ENCODE measurements around the gene C1orf53.

Gene C1orf53

GRCh38 chr1:197908716-197909220 lies 6.3 kb downstream of the C1orf53 start:
- TF ChIP-seq FOXM1 (IDR thresholded peaks at IDR 0.05; ENCODE audit: borderline replicate concordance, low read depth): no peak
- no peak for TF ChIP-seq NFIC (IDR thresholded peaks at IDR 0.05)
- TF ChIP-seq USF1 (IDR thresholded peaks at IDR 0.05): no peak
- TF ChIP-seq EP300 (IDR thresholded peaks at IDR 0.05; ENCODE audit: borderline replicate concordance): no peak
- no peak for TF ChIP-seq CREB1 (IDR thresholded peaks at IDR 0.05; ENCODE audit: low read depth)
- no peak for TF ChIP-seq RAD21 (IDR thresholded peaks at IDR 0.05; ENCODE audit: low read depth)
- no peak for TF ChIP-seq EGR1 (IDR thresholded peaks at IDR 0.05)
- TF ChIP-seq TEAD4 (IDR thresholded peaks at IDR 0.05): no peak
- no peak for TF ChIP-seq CEBPB (IDR thresholded peaks at IDR 0.05)
- TF ChIP-seq MAX (IDR thresholded peaks at IDR 0.05): no peak

- TF ChIP-seq EP300 (IDR thresholded peaks at IDR 0.05; ENCODE audit: borderline replicate concordance): no peak
- no peak for TF ChIP-seq CEBPB (IDR thresholded peaks at IDR 0.05)
- TF ChIP-seq TCF12 (IDR thresholded peaks at IDR 0.05; ENCODE audit: low read depth): no peak
- no peak for TF ChIP-seq TEAD4 (IDR thresholded peaks at IDR 0.05)
- TF ChIP-seq MAX (IDR thresholded peaks at IDR 0.05): no peak
Measured at GRCh38 chr1:197909384-197909783, 7.0 kb downstream of the C1orf53 start.

- TF ChIP-seq REST (IDR thresholded peaks at IDR 0.05; ENCODE audit: low read depth) (no peak), EP300 (IDR thresholded peaks at IDR 0.05; ENCODE audit: borderline replicate concordance) (no peak), YY1 (IDR thresholded peaks at IDR 0.05; ENCODE audit: low read depth) (no peak), RAD21 (IDR thresholded peaks at IDR 0.05; ENCODE audit: low read depth) (no peak)
Measured at GRCh38 chr1:197910120-197910991, 7.9 kb downstream of the C1orf53 start.

- TF ChIP-seq TEAD4 (IDR thresholded peaks at IDR 0.05) (no peak), YY1 (IDR thresholded peaks at IDR 0.05; ENCODE audit: low read depth) (no peak), EP300 (IDR thresholded peaks at IDR 0.05; ENCODE audit: borderline replicate concordance) (no peak), NFIC (IDR thresholded peaks at IDR 0.05) (no peak), USF1 (IDR thresholded peaks at IDR 0.05) (no peak), RAD21 (IDR thresholded peaks at IDR 0.05; ENCODE audit: low read depth) (no peak), TAF1 (IDR thresholded peaks at IDR 0.05; ENCODE audit: low read depth) (no peak), CREB1 (IDR thresholded peaks at IDR 0.05; ENCODE audit: low read depth) (no peak)
Measured at GRCh38 chr1:197911111-197911856, 8.9 kb downstream of the C1orf53 start.

- TF ChIP-seq FOXM1 (IDR thresholded peaks at IDR 0.05; ENCODE audit: borderline replicate concordance, low read depth): no peak
- no peak for TF ChIP-seq ZBTB7A (IDR thresholded peaks at IDR 0.05; ENCODE audit: low read depth)
- no peak for TF ChIP-seq TCF12 (IDR thresholded peaks at IDR 0.05; ENCODE audit: low read depth)
- no peak for TF ChIP-seq EP300 (IDR thresholded peaks at IDR 0.05; ENCODE audit: borderline replicate concordance)
- TF ChIP-seq NFIC (IDR thresholded peaks at IDR 0.05): no peak
- no peak for TF ChIP-seq TAF1 (IDR thresholded peaks at IDR 0.05; ENCODE audit: low read depth)
- no peak for TF ChIP-seq YY1 (IDR thresholded peaks at IDR 0.05; ENCODE audit: low read depth)
- TF ChIP-seq REST (IDR thresholded peaks at IDR 0.05; ENCODE audit: low read depth): no peak
- no peak for TF ChIP-seq RAD21 (IDR thresholded peaks at IDR 0.05; ENCODE audit: low read depth)
- no peak for TF ChIP-seq USF1 (IDR thresholded peaks at IDR 0.05)
- no peak for TF ChIP-seq TEAD4 (IDR thresholded peaks at IDR 0.05)
- no peak for TF ChIP-seq EGR1 (IDR thresholded peaks at IDR 0.05)
- no peak for TF ChIP-seq MAX (IDR thresholded peaks at IDR 0.05)
- no peak for TF ChIP-seq CREB1 (IDR thresholded peaks at IDR 0.05; ENCODE audit: low read depth)
- TF ChIP-seq CEBPB (IDR thresholded peaks at IDR 0.05): no peak
Measured at GRCh38 chr1:197911857-197912696, 9.6 kb downstream of the C1orf53 start.
